Measurements from ENCODE around the gene RPS6KC1. TPM values are rescaled to one million over a fixed set of nuclear protein-coding genes. Genes with fewer than 3 reads are reported as not detected.

The RPS6KC1 gene
- total RNA-seq, 2 experiments from 2014 or later = 9.4 to 10.7 TPM

- BruUV-seq (replicated peaks) = no TSS peak
- Histone ChIP-seq H3K36me3 (ENCODE audit: insufficient read depth, low read length) (no peaks in the 10 kb centered on the region), H3K4me1 (ENCODE audit: insufficient read depth, low read length, poor library complexity, severe bottlenecking) (peaks cover 5% of the 10 kb centered on the region), H3K27ac (ENCODE audit: low read depth, low read length, poor library complexity, severe bottlenecking) (no peak overlapping the region), H4K20me1 (ENCODE audit: insufficient read depth, low read length) (no peaks in the 10 kb centered on the region), H2AFZ (ENCODE audit: low read length) (no peak overlapping the region), H3K9me3 (ENCODE audit: low read length) (no peaks in the 10 kb centered on the region), H3K9me2 (ENCODE audit: insufficient read depth, low read length) (no peaks in the 10 kb centered on the region), H3K4me2 (ENCODE audit: low read length) (no peak overlapping the region), H3K4me3 (ENCODE audit: low read depth, low read length, poor library complexity, severe bottlenecking) (no peak overlapping the region), H3K79me2 (ENCODE audit: insufficient read depth, low read depth, low read length) (no peaks in the 10 kb centered on the region)
- CTCF ChIA-PET (ENCODE audit: unreplicated experiment) = no interaction called here
- intact Hi-C loops (cut with micrococcal nuclease; ENCODE audit: unreplicated experiment) = no loop called here
- no peak for DNase-seq (ENCODE audit: low spot score)
- POLR2A ChIA-PET = interaction anchor here (0.6 to 1.2 kb wide), 2 partner anchors 13 to 27 kb away, joined by 4 to 7 read pairs; no protein-coding TSS in a partner anchor
- no peak for TF ChIP-seq CTCF (conservative IDR thresholded peaks at IDR 0.05; ENCODE audit: low read length)
- TF ChIP-seq EZH2phosphoT487 (IDR thresholded peaks at IDR 0.05; ENCODE audit: borderline replicate concordance, low read depth, low read length) = no peak
Measured at GRCh38 chr1:213067352-213067751, 16.3 kb downstream of the RPS6KC1 start.

GRCh38 chr1:213070406-213070805 lies 19.4 kb downstream of the RPS6KC1 start:
- no peak overlapping the region for H3K27ac ChIP-seq (ENCODE audit: low read depth, low read length, poor library complexity, severe bottlenecking)
- peak overlapping the region; percentile 34; the same call in 1 of the 2 replicates for H3K4me2 ChIP-seq (ENCODE audit: low read length)
- no peaks in the 10 kb centered on the region for H3K9me3 ChIP-seq (ENCODE audit: low read length)
- H3K79me2 ChIP-seq (ENCODE audit: insufficient read depth, low read depth, low read length) = no peaks in the 10 kb centered on the region
- POLR2A ChIA-PET = interaction anchor here (1.2 to 1.5 kb wide), 2 partner anchors 10 to 25 kb away, joined by 3 to 4 read pairs; no protein-coding TSS in a partner anchor
- DNase-seq (ENCODE audit: low spot score) = peak; percentile 19
- no peaks in the 10 kb centered on the region for H3K9me2 ChIP-seq (ENCODE audit: insufficient read depth, low read length)
- CTCF ChIA-PET (ENCODE audit: unreplicated experiment) = no interaction called here
- H3K36me3 ChIP-seq (ENCODE audit: insufficient read depth, low read length) = no peaks in the 10 kb centered on the region
- no TSS peak for BruUV-seq (replicated peaks)
- no peak overlapping the region for H2AFZ ChIP-seq (ENCODE audit: low read length)
- H4K20me1 ChIP-seq (ENCODE audit: insufficient read depth, low read length) = no peaks in the 10 kb centered on the region
- peaks cover 5% of the 10 kb centered on the region for H3K4me1 ChIP-seq (ENCODE audit: insufficient read depth, low read length, poor library complexity, severe bottlenecking)
- intact Hi-C loops (cut with micrococcal nuclease; ENCODE audit: unreplicated experiment) = no loop called here
- no peak for TF ChIP-seq EZH2phosphoT487 (IDR thresholded peaks at IDR 0.05; ENCODE audit: borderline replicate concordance, low read depth, low read length)
- peak; percentile 33; the same call in 1 of the 2 replicates for TF ChIP-seq CTCF (conservative IDR thresholded peaks at IDR 0.05; ENCODE audit: low read length)
- H3K4me3 ChIP-seq (ENCODE audit: low read depth, low read length, poor library complexity, severe bottlenecking) = no peak overlapping the region

GRCh38 chr1:213075725-213076124 lies 24.7 kb downstream of the RPS6KC1 start:
- H2AFZ ChIP-seq (ENCODE audit: low read length) = no peak overlapping the region

More at GRCh38 chr1:213075725-213076124, 24.7 kb downstream of the RPS6KC1 start:
- H3K4me3 ChIP-seq (ENCODE audit: low read depth, low read length, poor library complexity, severe bottlenecking) = no peak overlapping the region
- H4K20me1 ChIP-seq (ENCODE audit: insufficient read depth, low read length) = no peaks in the 10 kb centered on the region
- no TSS peak for BruUV-seq (replicated peaks)
- DNase-seq (ENCODE audit: low spot score) = no peak
- ChIA-PET CTCF (ENCODE audit: unreplicated experiment) (no interaction called here), POLR2A (interaction anchor here (1.0 kb wide), 1 partner anchor 17 kb away, joined by 3 read pairs; no protein-coding TSS in a partner anchor)
- intact Hi-C loops (cut with micrococcal nuclease; ENCODE audit: unreplicated experiment) = no loop called here
- H3K9me2 ChIP-seq (ENCODE audit: insufficient read depth, low read length) = no peaks in the 10 kb centered on the region
- H3K4me2 ChIP-seq (ENCODE audit: low read length) = no peak overlapping the region
- peaks cover 3% of the 10 kb centered on the region for H3K4me1 ChIP-seq (ENCODE audit: insufficient read depth, low read length, poor library complexity, severe bottlenecking)
- no peak for TF ChIP-seq CTCF (conservative IDR thresholded peaks at IDR 0.05; ENCODE audit: low read length)
- no peaks in the 10 kb centered on the region for H3K9me3 ChIP-seq (ENCODE audit: low read length)
- no peaks in the 10 kb centered on the region for H3K36me3 ChIP-seq (ENCODE audit: insufficient read depth, low read length)
- no peaks in the 10 kb centered on the region for H3K79me2 ChIP-seq (ENCODE audit: insufficient read depth, low read depth, low read length)
- H3K27ac ChIP-seq (ENCODE audit: low read depth, low read length, poor library complexity, severe bottlenecking) = no peak overlapping the region
